Spleen (tissue), 7 donors: ENCODE data around the gene BMPER.

Experiments
- CTCF ChIP-seq, 11 experiments: fragments of 200-600 bp in 7 of 11; fragments of 450-650 bp in 4 of 11; sonication (generic) in 4 of 11; IDR thresholded peaks in 8 of 11; conservative IDR thresholded peaks in 3 of 11; 1 replicate in 7 of 11; 2 replicates in 4 of 11; pipeline versions ENCODE4 v1.4.0 to v1.8.0; 2016 to 2021; ENCODE audit warnings: antibody characterized with exemption in 11 of 11, inconsistent platforms in 4 of 11, mild to moderate bottlenecking in 1 of 11
- POLR2A ChIP-seq, 3 donors: fragments of 450-650 bp; IDR thresholded peaks; one replicate each; pipeline ENCODE4 v1.5.1; 2017; ENCODE audit warnings: antibody characterized with exemption in 3 of 3, mild to moderate bottlenecking in 1 of 3
- POLR2AphosphoS5 ChIP-seq, 3 donors: sonication (generic); formaldehyde crosslinking; IDR thresholded peaks; one replicate each; pipeline ENCODE4 v1.5.1; 2017; ENCODE audit warnings: antibody characterized with exemption in 3 of 3
- donor health status: DM: no; HTN: no; CAD: no; lungs with moderate emphysema.
- donor health status: DM: no; HTN: no; CAD: no.
- donor health status: DM: no; HTN: no; CAD: no.

- no peak for TF ChIP-seq CTCF (IDR thresholded peaks at IDR 0.05 in 8 of 11, conservative IDR thresholded peaks at IDR 0.05 in 3 of 11)
- TF ChIP-seq POLR2A (IDR thresholded peaks at IDR 0.05): no peak
- no peak for TF ChIP-seq POLR2AphosphoS5 (IDR thresholded peaks at IDR 0.05)
Measured at GRCh38 chr7:34168013-34168412, 262.7 kb downstream of the BMPER start.
